ENCODE measurements around the gene POU6F2. TPM values are rescaled to one million over a fixed set of nuclear protein-coding genes. Genes with fewer than 3 reads are reported as not detected.
A peak's percentile ranks its signal among the peaks of the same experiment; 100 is the strongest.

Gene POU6F2
- polyA plus RNA-seq, 2 of the 4 experiments (the other 2 are of a cell fraction) = not detected

- DNase-seq (ENCODE audit: low read depth in 1 of 2, low spot score in 1 of 2) (no peak), FAIRE-seq (no peak), ATAC-seq (peak in 1 of 2 experiments; percentile 65; a peak in 3 of 6 replicates)
- ChIA-PET POLR2A (no interaction called here), CTCF (interaction anchor here (0.7 to 1.6 kb wide), 13 partner anchors 10 to 667 kb away, joined by 3 to 7 read pairs (median 4); no protein-coding TSS in a partner anchor)
- Histone ChIP-seq H3K4me2 (peak overlapping the region; percentile 82), H3K4me3 (peak overlapping the region; percentile 28; the same call in 2 of the 3 replicates), H3K4me1 (no peaks in the 10 kb centered on the region), H3K27ac (peak overlapping the region; percentile 53 to 78; a peak in 4 of 6 replicates), H3K9me3 (no peaks in the 10 kb centered on the region)
- TF ChIP-seq, protein P1, sequence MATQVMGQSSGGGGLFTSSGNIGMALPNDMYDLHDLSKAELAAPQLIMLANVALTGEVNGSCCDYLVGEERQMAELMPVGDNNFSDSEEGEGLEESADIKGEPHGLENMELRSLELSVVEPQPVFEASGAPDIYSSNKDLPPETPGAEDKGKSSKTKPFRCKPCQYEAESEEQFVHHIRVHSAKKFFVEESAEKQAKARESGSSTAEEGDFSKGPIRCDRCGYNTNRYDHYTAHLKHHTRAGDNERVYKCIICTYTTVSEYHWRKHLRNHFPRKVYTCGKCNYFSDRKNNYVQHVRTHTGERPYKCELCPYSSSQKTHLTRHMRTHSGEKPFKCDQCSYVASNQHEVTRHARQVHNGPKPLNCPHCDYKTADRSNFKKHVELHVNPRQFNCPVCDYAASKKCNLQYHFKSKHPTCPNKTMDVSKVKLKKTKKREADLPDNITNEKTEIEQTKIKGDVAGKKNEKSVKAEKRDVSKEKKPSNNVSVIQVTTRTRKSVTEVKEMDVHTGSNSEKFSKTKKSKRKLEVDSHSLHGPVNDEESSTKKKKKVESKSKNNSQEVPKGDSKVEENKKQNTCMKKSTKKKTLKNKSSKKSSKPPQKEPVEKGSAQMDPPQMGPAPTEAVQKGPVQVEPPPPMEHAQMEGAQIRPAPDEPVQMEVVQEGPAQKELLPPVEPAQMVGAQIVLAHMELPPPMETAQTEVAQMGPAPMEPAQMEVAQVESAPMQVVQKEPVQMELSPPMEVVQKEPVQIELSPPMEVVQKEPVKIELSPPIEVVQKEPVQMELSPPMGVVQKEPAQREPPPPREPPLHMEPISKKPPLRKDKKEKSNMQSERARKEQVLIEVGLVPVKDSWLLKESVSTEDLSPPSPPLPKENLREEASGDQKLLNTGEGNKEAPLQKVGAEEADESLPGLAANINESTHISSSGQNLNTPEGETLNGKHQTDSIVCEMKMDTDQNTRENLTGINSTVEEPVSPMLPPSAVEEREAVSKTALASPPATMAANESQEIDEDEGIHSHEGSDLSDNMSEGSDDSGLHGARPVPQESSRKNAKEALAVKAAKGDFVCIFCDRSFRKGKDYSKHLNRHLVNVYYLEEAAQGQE (IDR thresholded peaks at IDR 0.05) = no peak
- TF ChIP-seq HDAC2 (IDR thresholded peaks at IDR 0.05) = no peak
- no peak for TF ChIP-seq NFE2L2 (conservative IDR thresholded peaks at IDR 0.05; ENCODE audit: low read length)
- no peak for TF ChIP-seq MAX (IDR thresholded peaks at IDR 0.05)
- no peak for TF ChIP-seq RARB (CRISPR knock-in tag; IDR thresholded peaks at IDR 0.05)
- no peak for TF ChIP-seq ZFP36 (IDR thresholded peaks at IDR 0.05; ENCODE audit: borderline replicate concordance, partially characterized antibody)
- no peak for TF ChIP-seq CBX2 (IDR thresholded peaks at IDR 0.05; ENCODE audit: borderline replicate concordance, low read depth)
- TF ChIP-seq MAZ (IDR thresholded peaks at IDR 0.05; ENCODE audit: borderline replicate concordance, low read depth, low read length) = no peak
- no peak for TF ChIP-seq HOXB13 (CRISPR knock-in tag; IDR thresholded peaks at IDR 0.05; ENCODE audit: low read depth)
- no peak for TF ChIP-seq MAFK (IDR thresholded peaks at IDR 0.05; ENCODE audit: partially characterized antibody)
- no peak for TF ChIP-seq GATA3 (IDR thresholded peaks at IDR 0.05; ENCODE audit: borderline replicate concordance)
- TF ChIP-seq CHD2 (IDR thresholded peaks at IDR 0.05; ENCODE audit: low read length, partially characterized antibody) = no peak
- TF ChIP-seq FOSL2 (IDR thresholded peaks at IDR 0.05) = no peak
- TF ChIP-seq FOSL2 (CRISPR knock-in tag; IDR thresholded peaks at IDR 0.05) = no peak
- TF ChIP-seq JUN (IDR thresholded peaks at IDR 0.05) = no peak
- no peak for TF ChIP-seq KDM5A (IDR thresholded peaks at IDR 0.05)
- TF ChIP-seq HOXB5 (CRISPR knock-in tag; IDR thresholded peaks at IDR 0.05) = no peak
- 73% methylated on average over 16 of the region's 16 CpGs for WGBS (ENCODE audit: missing lambda C conversion rate)
These were observed 486.8 kb downstream of the POU6F2 start for GRCh38 chr7:39464350-39465054.

DNA sequence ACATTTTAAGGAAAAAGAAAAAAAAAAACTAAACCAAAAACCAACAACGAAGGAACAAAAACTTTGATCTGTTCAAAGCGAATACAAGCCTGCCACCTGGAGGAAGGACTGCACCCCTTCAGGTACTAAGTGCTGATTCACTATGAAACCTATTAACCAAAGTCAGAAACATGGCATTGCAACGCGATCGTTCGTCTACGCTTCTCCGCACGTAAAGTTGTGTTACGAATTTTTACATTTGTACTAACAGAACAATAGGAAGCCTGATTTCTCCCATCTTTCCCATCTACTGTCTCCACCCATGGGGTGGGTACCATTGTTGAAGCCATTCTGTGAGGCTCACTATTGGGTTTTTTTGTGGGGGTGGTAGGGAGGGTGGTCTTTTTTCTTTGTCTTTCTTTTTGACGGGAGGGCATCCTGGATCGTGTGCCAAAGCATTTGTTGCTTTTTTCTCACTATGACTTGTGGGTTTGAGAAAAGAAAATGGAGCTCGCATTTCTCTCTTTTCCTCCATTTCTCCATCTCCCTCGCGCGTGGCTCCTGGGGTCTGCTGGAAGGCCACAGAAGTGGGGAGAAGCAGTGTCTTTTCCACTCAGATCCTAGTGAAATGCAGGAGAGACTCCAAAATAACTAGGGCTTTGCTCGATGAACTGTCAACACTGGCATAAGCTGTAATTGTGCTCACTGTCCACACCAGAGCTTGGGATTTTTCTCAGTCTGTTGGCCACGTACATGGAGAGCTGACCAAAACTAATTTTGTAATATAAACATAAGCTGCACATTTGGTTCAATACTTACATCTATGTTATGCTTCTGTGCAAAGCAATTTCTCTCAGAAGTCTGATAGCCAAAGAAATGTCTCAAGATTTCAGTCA is 487.6 kb downstream of the POU6F2 start:
- Histone ChIP-seq H3K9me3 (no peaks in the 10 kb centered on the region), H3K4me1 (no peaks in the 10 kb centered on the region), H3K4me2 (peak overlapping the region; percentile 82), H3K4me3 (peak overlapping the region; percentile 28; the same call in 2 of the 3 replicates), H3K27ac (peak overlapping the region; percentile 53 to 78; a peak in 5 of 6 replicates)
- peak; percentile 88 to 97 for ATAC-seq
- TF ChIP-seq, protein P2, sequence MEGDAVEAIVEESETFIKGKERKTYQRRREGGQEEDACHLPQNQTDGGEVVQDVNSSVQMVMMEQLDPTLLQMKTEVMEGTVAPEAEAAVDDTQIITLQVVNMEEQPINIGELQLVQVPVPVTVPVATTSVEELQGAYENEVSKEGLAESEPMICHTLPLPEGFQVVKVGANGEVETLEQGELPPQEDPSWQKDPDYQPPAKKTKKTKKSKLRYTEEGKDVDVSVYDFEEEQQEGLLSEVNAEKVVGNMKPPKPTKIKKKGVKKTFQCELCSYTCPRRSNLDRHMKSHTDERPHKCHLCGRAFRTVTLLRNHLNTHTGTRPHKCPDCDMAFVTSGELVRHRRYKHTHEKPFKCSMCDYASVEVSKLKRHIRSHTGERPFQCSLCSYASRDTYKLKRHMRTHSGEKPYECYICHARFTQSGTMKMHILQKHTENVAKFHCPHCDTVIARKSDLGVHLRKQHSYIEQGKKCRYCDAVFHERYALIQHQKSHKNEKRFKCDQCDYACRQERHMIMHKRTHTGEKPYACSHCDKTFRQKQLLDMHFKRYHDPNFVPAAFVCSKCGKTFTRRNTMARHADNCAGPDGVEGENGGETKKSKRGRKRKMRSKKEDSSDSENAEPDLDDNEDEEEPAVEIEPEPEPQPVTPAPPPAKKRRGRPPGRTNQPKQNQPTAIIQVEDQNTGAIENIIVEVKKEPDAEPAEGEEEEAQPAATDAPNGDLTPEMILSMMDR (IDR thresholded peaks at IDR 0.05) = peak; percentile 93
- TF ChIP-seq NFE2L2 (conservative IDR thresholded peaks at IDR 0.05; ENCODE audit: low read length) = peak; percentile 71; the same call in 1 of the 2 replicates
- TF ChIP-seq MAFK (IDR thresholded peaks at IDR 0.05; ENCODE audit: partially characterized antibody) = peak; percentile 77
- peak; percentile 12; the same call in 1 of the 2 replicates for TF ChIP-seq EHMT2 (IDR thresholded peaks at IDR 0.05; ENCODE audit: low read depth)
- TF ChIP-seq SMC3 (IDR thresholded peaks at IDR 0.05) = peak; percentile 79
- TF ChIP-seq SREBF2 (IDR thresholded peaks at IDR 0.05) = no peak
- no peak for TF ChIP-seq ZFP36 (IDR thresholded peaks at IDR 0.05; ENCODE audit: borderline replicate concordance, partially characterized antibody)
- TF ChIP-seq ZSCAN20 (CRISPR knock-in tag; IDR thresholded peaks at IDR 0.05) = no peak
- TF ChIP-seq RAD21 (conservative IDR thresholded peaks at IDR 0.05 in 1 of 2, IDR thresholded peaks at IDR 0.05 in 1 of 2) = peak; percentile 85 to 89
- FAIRE-seq = peak; percentile 86
- peak; percentile 39 to 79 for DNase-seq (ENCODE audit: low read depth in 1 of 2, low spot score in 1 of 2)
- 34% methylated on average over 18 of the region's 18 CpGs for WGBS (ENCODE audit: missing lambda C conversion rate)
- CTCF ChIA-PET = interaction anchor here (0.7 to 2.2 kb wide), 11 partner anchors 10 to 668 kb away, joined by 3 to 7 read pairs (median 3); no protein-coding TSS in a partner anchor
- POLR2A ChIA-PET = interaction anchor here (1.0 kb wide), 1 partner anchor 665 kb away, joined by 3 read pairs; no protein-coding TSS in a partner anchor
